ENCODE data around the gene GFOD2. TPM values are rescaled to one million over a fixed set of nuclear protein-coding genes. Genes with fewer than 3 reads are reported as not detected.

The GFOD2 gene
- total RNA-seq, 1 donor from 2014 or later: 18.2 TPM

DNA sequence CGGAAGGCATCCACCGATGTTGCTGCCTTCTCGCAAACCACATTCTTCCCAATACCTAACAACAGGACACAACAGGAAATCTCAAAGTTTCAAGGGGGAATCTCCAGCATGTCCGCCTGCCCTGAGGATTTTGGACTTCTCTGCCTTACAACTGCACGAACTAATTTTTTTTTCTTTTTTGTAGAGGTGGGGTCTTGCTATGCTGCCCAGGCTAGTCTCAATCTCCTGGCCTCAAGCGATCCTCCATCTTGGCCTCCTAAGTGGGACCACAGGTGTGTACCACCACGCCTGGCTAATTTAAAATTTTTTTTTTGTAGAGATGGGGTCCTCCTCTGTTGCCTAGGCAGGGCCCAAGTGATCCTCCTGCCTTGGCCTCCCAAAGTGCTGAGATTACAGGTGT is 43.1 kb downstream of the GFOD2 start:
- H3K4me1 ChIP-seq: peaks cover 25% of the 10 kb centered on the region
- TF ChIP-seq, protein P1, sequence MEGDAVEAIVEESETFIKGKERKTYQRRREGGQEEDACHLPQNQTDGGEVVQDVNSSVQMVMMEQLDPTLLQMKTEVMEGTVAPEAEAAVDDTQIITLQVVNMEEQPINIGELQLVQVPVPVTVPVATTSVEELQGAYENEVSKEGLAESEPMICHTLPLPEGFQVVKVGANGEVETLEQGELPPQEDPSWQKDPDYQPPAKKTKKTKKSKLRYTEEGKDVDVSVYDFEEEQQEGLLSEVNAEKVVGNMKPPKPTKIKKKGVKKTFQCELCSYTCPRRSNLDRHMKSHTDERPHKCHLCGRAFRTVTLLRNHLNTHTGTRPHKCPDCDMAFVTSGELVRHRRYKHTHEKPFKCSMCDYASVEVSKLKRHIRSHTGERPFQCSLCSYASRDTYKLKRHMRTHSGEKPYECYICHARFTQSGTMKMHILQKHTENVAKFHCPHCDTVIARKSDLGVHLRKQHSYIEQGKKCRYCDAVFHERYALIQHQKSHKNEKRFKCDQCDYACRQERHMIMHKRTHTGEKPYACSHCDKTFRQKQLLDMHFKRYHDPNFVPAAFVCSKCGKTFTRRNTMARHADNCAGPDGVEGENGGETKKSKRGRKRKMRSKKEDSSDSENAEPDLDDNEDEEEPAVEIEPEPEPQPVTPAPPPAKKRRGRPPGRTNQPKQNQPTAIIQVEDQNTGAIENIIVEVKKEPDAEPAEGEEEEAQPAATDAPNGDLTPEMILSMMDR (IDR thresholded peaks at IDR 0.05): no peak

DNA sequence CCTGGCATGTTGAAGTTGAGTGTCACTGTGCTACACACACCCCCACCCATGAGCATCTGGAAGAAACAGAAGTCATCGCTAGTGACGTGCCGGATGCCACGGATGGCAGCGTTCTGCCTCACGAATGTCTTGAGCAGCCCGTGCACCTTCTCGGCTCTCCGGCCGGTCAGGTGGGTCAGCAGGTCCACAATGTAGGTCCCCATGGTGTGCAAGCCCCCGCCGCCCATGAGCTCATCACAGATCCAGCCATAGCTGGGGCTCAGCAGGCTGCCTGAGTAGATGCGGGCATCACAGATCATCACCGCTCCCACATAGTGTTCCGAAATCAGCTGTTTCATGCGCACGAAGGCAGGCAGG is 43.6 kb downstream of the GFOD2 start:
- intact Hi-C loops (cut with DNase I): loop anchor here (10.0 kb wide), 1 partner anchor 249 kb away; no protein-coding TSS in a partner anchor
- peaks cover 25% of the 10 kb centered on the region for H3K4me1 ChIP-seq
- no peaks in the 10 kb centered on the region for H3K36me3 ChIP-seq
- H3K27me3 ChIP-seq: no peaks in the 10 kb centered on the region
- H3K27ac ChIP-seq: no peak overlapping the region
- no peak overlapping the region for H3K4me3 ChIP-seq
- ATAC-seq: no peak
- TF ChIP-seq, protein P1 (IDR thresholded peaks at IDR 0.05): no peak
- no peak for DNase-seq
- no peaks in the 10 kb centered on the region for H3K9me3 ChIP-seq

More for the DNA sequence above, 43.1 kb downstream of the GFOD2 start:
- no peaks in the 10 kb centered on the region for H3K27me3 ChIP-seq
- H3K4me3 ChIP-seq: no peak overlapping the region
- ATAC-seq (no peak), DNase-seq (no peak)
- no peaks in the 10 kb centered on the region for H3K9me3 ChIP-seq
- H3K36me3 ChIP-seq: no peaks in the 10 kb centered on the region
- no peak overlapping the region for H3K27ac ChIP-seq
- intact Hi-C loops (cut with DNase I): loop anchor here (10.0 kb wide), 1 partner anchor 249 kb away; no protein-coding TSS in a partner anchor

DNA sequence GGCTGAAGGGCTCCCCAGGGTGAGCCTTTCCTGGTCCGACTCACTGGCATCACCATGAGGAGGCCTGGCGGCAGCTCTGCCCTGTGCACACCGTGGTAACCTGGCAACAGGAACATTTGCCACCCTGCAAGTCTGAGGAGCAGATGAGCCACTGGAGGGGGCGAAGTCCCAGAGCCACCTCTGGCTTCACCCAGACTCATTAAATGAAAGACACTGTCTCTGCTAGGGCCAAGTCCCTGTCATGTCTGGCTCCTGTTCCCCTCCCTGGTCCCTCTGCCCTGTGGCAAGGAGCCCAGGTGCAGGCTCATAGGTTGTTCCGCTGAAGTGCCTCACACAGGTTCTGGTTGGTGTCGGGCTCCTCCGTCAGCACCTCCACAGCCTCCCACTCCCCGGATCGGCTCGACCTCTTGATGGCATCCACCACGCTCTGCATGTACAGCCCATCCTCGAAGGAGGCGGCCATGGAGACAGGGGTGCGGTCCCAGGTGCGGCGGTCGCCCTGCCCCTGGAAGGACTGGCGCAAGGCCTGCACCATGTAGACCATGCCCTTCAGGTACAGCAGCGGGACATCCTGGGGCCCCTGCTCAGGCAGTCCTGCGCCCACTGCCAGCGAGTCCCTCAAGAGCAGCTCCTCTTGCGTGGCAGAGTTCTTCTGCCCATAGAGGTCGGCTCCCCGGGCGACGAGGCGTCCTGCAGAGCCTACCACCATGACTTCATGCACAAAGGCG is 44.1 kb downstream of the GFOD2 start:
- no peaks in the 10 kb centered on the region for H3K36me3 ChIP-seq
- intact Hi-C loops (cut with DNase I): loop anchor here (10.0 kb wide), 1 partner anchor 250 kb away; no protein-coding TSS in a partner anchor
- H3K27me3 ChIP-seq: no peaks in the 10 kb centered on the region
- TF ChIP-seq, protein P1 (IDR thresholded peaks at IDR 0.05): no peak
- H3K4me3 ChIP-seq: no peak overlapping the region
- ATAC-seq (no peak), DNase-seq (no peak)
- peaks cover 25% of the 10 kb centered on the region for H3K4me1 ChIP-seq
- H3K9me3 ChIP-seq: no peaks in the 10 kb centered on the region
- peak overlapping the region; percentile 92 for H3K27ac ChIP-seq

DNA sequence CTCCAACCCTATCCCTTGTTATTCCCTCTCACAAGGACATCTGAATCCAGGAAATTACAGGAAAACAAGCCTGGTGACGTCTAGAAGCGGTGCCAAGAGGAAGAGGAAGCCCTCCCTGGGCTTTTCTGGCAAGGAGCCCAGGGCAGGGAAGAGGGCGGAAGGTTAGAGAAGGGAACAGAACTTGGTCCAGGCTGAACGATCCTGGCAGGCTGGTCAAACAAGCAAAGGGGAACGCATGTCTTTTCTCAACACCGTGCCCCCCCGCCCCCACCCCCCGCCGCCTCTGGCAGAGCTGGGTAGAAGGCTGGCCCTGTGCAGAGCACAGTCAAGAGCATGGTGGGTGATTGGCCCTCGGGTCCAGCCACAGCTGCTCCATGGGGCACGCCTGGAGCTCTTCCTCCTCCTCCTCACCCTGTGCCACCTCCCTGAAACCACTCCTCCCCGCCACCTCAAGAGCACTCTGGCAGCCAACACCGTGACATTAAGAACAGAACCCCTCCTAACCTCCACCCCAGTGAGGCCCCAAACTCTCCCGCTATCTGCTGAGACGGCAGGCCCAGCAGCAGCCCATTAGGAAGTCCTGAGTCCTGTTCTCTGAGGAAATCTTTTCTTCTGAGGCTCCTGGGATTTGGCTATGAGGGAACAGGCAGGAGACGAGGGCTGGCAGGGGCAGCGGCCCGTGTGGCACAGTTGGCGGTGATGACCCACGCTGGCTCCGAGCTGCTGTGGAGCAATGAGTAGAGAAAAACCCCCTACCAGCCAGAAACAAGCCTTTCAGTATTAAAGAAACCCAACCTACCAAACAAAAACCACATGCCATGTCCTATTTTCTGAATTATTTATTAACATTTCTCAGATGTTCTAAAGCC is 45.2 kb downstream of the GFOD2 start:
- H3K4me3 ChIP-seq: no peak overlapping the region
- TF ChIP-seq, protein P1 (IDR thresholded peaks at IDR 0.05): no peak
- peak overlapping the region; percentile 92 for H3K27ac ChIP-seq
- peak; percentile 74 for ATAC-seq
- intact Hi-C loops (cut with DNase I): loop anchor here (10.0 kb wide), 1 partner anchor 251 kb away; no protein-coding TSS in a partner anchor
- peak; percentile 83 for DNase-seq
- H3K9me3 ChIP-seq: no peaks in the 10 kb centered on the region
- H3K36me3 ChIP-seq: no peaks in the 10 kb centered on the region
- H3K4me1 ChIP-seq: peaks cover 25% of the 10 kb centered on the region
- H3K27me3 ChIP-seq: no peaks in the 10 kb centered on the region

DNA sequence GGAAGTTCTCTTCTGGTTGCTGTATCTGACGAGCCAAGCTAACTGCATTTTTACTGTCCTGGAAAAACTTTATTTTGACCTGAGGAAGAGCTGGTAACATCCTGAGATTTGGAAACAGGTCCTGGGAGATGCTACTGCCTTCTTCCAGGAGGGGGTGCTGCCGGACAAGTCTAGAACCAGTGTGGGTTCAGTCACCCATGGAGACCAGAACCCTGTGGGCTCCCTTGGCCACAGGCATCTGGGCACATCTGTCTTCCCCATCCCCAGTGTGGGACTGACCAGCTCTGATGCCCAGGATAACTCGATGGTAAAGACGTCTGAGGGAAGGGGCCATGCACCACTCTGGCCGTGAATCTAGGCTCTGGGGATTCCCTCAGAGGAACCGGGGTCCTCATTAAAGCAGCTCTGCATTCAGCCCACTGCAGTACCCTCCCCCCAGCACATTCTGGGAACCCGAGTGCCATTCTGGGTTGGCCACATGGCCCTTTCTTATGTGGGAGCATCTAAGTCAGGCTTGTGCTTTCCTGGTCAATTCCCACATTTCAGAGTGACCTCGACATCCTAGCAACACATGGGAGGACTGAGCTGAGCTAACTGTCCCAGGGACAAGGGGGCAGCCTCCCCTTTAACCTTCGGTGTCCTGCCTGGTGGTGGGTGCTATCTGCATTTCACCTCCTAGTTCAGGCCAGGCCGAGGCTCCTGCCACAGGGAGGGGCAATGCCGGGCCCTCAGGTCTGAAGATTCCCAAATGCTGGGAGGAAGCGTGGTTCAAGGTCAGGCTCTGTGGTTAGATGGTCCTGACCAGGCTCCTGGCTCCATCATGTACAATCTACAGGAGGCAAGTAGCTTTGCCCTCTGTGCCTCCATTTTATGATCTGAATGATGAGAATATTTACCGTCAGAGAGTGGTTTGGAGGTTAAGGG is 46.1 kb downstream of the GFOD2 start:
- DNase-seq: no peak
- Histone ChIP-seq H3K9me3 (no peaks in the 10 kb centered on the region), H3K4me1 (peaks cover 27% of the 10 kb centered on the region), H3K27me3 (no peaks in the 10 kb centered on the region), H3K36me3 (no peaks in the 10 kb centered on the region), H3K4me3 (no peak overlapping the region), H3K27ac (peak overlapping the region; percentile 92)
- TF ChIP-seq, protein P1 (IDR thresholded peaks at IDR 0.05): peak; percentile 73
- intact Hi-C loops (cut with DNase I): loop anchor here (10.0 kb wide), 1 partner anchor 252 kb away; no protein-coding TSS in a partner anchor
- peak; percentile 74 for ATAC-seq
